ENCODE data around the gene TMEM14C.
"Not testable (repeated sequence)": the region's sequence is repeated elsewhere in the genome, so short reads cannot be mapped to it uniquely, and the experiment has no call there.

DNA sequence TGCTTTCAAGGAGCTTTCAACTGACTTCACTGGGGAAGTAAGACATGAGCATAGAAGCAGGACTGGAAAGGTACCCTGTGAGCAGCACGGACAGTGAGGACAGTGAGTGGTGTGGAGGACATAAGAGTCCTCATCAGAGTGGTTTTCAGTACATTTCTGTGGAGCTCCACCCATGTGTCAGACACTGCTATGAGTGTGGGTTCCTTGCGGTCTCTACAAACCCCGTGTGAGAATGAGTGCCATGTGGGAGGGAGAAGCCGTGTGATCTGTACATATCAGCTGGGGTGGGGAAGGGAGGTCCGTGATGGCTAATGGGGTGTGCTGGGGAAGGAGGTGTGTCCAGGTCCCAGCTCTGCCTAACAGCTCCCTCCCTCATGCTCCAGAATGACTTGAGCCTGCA is 28.9 kb downstream of the TMEM14C start:
- TF ChIP-seq, protein P1, sequence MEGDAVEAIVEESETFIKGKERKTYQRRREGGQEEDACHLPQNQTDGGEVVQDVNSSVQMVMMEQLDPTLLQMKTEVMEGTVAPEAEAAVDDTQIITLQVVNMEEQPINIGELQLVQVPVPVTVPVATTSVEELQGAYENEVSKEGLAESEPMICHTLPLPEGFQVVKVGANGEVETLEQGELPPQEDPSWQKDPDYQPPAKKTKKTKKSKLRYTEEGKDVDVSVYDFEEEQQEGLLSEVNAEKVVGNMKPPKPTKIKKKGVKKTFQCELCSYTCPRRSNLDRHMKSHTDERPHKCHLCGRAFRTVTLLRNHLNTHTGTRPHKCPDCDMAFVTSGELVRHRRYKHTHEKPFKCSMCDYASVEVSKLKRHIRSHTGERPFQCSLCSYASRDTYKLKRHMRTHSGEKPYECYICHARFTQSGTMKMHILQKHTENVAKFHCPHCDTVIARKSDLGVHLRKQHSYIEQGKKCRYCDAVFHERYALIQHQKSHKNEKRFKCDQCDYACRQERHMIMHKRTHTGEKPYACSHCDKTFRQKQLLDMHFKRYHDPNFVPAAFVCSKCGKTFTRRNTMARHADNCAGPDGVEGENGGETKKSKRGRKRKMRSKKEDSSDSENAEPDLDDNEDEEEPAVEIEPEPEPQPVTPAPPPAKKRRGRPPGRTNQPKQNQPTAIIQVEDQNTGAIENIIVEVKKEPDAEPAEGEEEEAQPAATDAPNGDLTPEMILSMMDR (IDR thresholded peaks at IDR 0.05; ENCODE audit: low read length), result not testable (repeated sequence)
- TF ChIP-seq EZH2 (IDR thresholded peaks at IDR 0.05; ENCODE audit: borderline replicate concordance, low read length), result not testable (repeated sequence)
